ENCODE measurements around the gene DHRS12.

DHRS12 gene

GRCh38 chr13:51786425-51787265, 17.3 kb downstream of the DHRS12 start:
- Histone ChIP-seq H3K4me3 (ENCODE audit: low read depth, low read length) (no peak overlapping the region), H3K36me3 (ENCODE audit: control insufficient read depth, insufficient read depth, low read length) (no peaks in the 10 kb centered on the region), H3K9me3 (ENCODE audit: control insufficient read depth, insufficient read depth, low read length) (no peaks in the 10 kb centered on the region), H3K4me1 (ENCODE audit: control insufficient read depth, insufficient read depth, low read length) (no peaks in the 10 kb centered on the region), H3K27me3 (ENCODE audit: control insufficient read depth, insufficient read depth, low read length) (no peaks in the 10 kb centered on the region), H3K9ac (ENCODE audit: low read depth, low read length) (no peak overlapping the region)

GRCh38 chr13:51785712-51786424, 18.1 kb downstream of the DHRS12 start:
- no peaks in the 10 kb centered on the region for H3K4me1 ChIP-seq (ENCODE audit: control insufficient read depth, insufficient read depth, low read length)
- H3K9ac ChIP-seq (ENCODE audit: low read depth, low read length): no peak overlapping the region
- H3K27me3 ChIP-seq (ENCODE audit: control insufficient read depth, insufficient read depth, low read length): no peaks in the 10 kb centered on the region
- no peaks in the 10 kb centered on the region for H3K36me3 ChIP-seq (ENCODE audit: control insufficient read depth, insufficient read depth, low read length)
- H3K4me3 ChIP-seq (ENCODE audit: low read depth, low read length): no peak overlapping the region
- no peaks in the 10 kb centered on the region for H3K9me3 ChIP-seq (ENCODE audit: control insufficient read depth, insufficient read depth, low read length)

- Histone ChIP-seq H3K36me3 (ENCODE audit: control insufficient read depth, insufficient read depth, low read length) (no peaks in the 10 kb centered on the region), H3K4me1 (ENCODE audit: control insufficient read depth, insufficient read depth, low read length) (no peaks in the 10 kb centered on the region), H3K9ac (ENCODE audit: low read depth, low read length) (no peak overlapping the region), H3K9me3 (ENCODE audit: control insufficient read depth, insufficient read depth, low read length) (no peaks in the 10 kb centered on the region), H3K4me3 (ENCODE audit: low read depth, low read length) (no peak overlapping the region), H3K27me3 (ENCODE audit: control insufficient read depth, insufficient read depth, low read length) (no peaks in the 10 kb centered on the region)
Observed at GRCh38 chr13:51784097-51784496, 19.9 kb downstream of the DHRS12 start.

GRCh38 chr13:51783428-51784094, 20.4 kb downstream of the DHRS12 start:
- Histone ChIP-seq H3K36me3 (ENCODE audit: control insufficient read depth, insufficient read depth, low read length) (no peaks in the 10 kb centered on the region), H3K4me1 (ENCODE audit: control insufficient read depth, insufficient read depth, low read length) (no peaks in the 10 kb centered on the region), H3K4me3 (ENCODE audit: low read depth, low read length) (no peak overlapping the region), H3K9me3 (ENCODE audit: control insufficient read depth, insufficient read depth, low read length) (no peaks in the 10 kb centered on the region), H3K9ac (ENCODE audit: low read depth, low read length) (no peak overlapping the region), H3K27me3 (ENCODE audit: control insufficient read depth, insufficient read depth, low read length) (no peaks in the 10 kb centered on the region)

GRCh38 chr13:51782026-51782710, 21.8 kb downstream of the DHRS12 start:
- no peak overlapping the region for H3K9ac ChIP-seq (ENCODE audit: low read depth, low read length)
- H3K9me3 ChIP-seq (ENCODE audit: control insufficient read depth, insufficient read depth, low read length): no peaks in the 10 kb centered on the region
- no peak overlapping the region for H3K4me3 ChIP-seq (ENCODE audit: low read depth, low read length)
- no peaks in the 10 kb centered on the region for H3K27me3 ChIP-seq (ENCODE audit: control insufficient read depth, insufficient read depth, low read length)
- H3K36me3 ChIP-seq (ENCODE audit: control insufficient read depth, insufficient read depth, low read length): no peaks in the 10 kb centered on the region
- no peaks in the 10 kb centered on the region for H3K4me1 ChIP-seq (ENCODE audit: control insufficient read depth, insufficient read depth, low read length)

GRCh38 chr13:51781246-51782022, 22.5 kb downstream of the DHRS12 start:
- Histone ChIP-seq H3K9me3 (ENCODE audit: control insufficient read depth, insufficient read depth, low read length) (no peaks in the 10 kb centered on the region), H3K9ac (ENCODE audit: low read depth, low read length) (no peak overlapping the region), H3K27me3 (ENCODE audit: control insufficient read depth, insufficient read depth, low read length) (no peaks in the 10 kb centered on the region), H3K36me3 (ENCODE audit: control insufficient read depth, insufficient read depth, low read length) (no peaks in the 10 kb centered on the region), H3K4me3 (ENCODE audit: low read depth, low read length) (no peak overlapping the region), H3K4me1 (ENCODE audit: control insufficient read depth, insufficient read depth, low read length) (no peaks in the 10 kb centered on the region)

- no peaks in the 10 kb centered on the region for H3K36me3 ChIP-seq (ENCODE audit: control insufficient read depth, insufficient read depth, low read length)
- H3K4me1 ChIP-seq (ENCODE audit: control insufficient read depth, insufficient read depth, low read length): no peaks in the 10 kb centered on the region
- H3K4me3 ChIP-seq (ENCODE audit: low read depth, low read length): no peak overlapping the region
- no peaks in the 10 kb centered on the region for H3K9me3 ChIP-seq (ENCODE audit: control insufficient read depth, insufficient read depth, low read length)
- H3K9ac ChIP-seq (ENCODE audit: low read depth, low read length): no peak overlapping the region
- H3K27me3 ChIP-seq (ENCODE audit: control insufficient read depth, insufficient read depth, low read length): no peaks in the 10 kb centered on the region
Observed at GRCh38 chr13:51780099-51780498, 23.9 kb downstream of the DHRS12 start.

- Histone ChIP-seq H3K4me3 (ENCODE audit: low read depth, low read length) (no peak overlapping the region), H3K4me1 (ENCODE audit: control insufficient read depth, insufficient read depth, low read length) (no peaks in the 10 kb centered on the region), H3K27me3 (ENCODE audit: control insufficient read depth, insufficient read depth, low read length) (no peaks in the 10 kb centered on the region), H3K9ac (ENCODE audit: low read depth, low read length) (no peak overlapping the region), H3K9me3 (ENCODE audit: control insufficient read depth, insufficient read depth, low read length) (no peaks in the 10 kb centered on the region), H3K36me3 (ENCODE audit: control insufficient read depth, insufficient read depth, low read length) (no peaks in the 10 kb centered on the region)
Observed at GRCh38 chr13:51778392-51778791, 25.6 kb downstream of the DHRS12 start.

GRCh38 chr13:51777921-51778320, 26.0 kb downstream of the DHRS12 start:
- H3K36me3 ChIP-seq (ENCODE audit: control insufficient read depth, insufficient read depth, low read length): no peaks in the 10 kb centered on the region
- no peak overlapping the region for H3K4me3 ChIP-seq (ENCODE audit: low read depth, low read length)
- H3K4me1 ChIP-seq (ENCODE audit: control insufficient read depth, insufficient read depth, low read length): no peaks in the 10 kb centered on the region
- H3K9ac ChIP-seq (ENCODE audit: low read depth, low read length): no peak overlapping the region
- no peaks in the 10 kb centered on the region for H3K9me3 ChIP-seq (ENCODE audit: control insufficient read depth, insufficient read depth, low read length)
- no peaks in the 10 kb centered on the region for H3K27me3 ChIP-seq (ENCODE audit: control insufficient read depth, insufficient read depth, low read length)

- H3K9me3 ChIP-seq (ENCODE audit: control insufficient read depth, insufficient read depth, low read length): no peaks in the 10 kb centered on the region
- H3K27me3 ChIP-seq (ENCODE audit: control insufficient read depth, insufficient read depth, low read length): no peaks in the 10 kb centered on the region
- no peaks in the 10 kb centered on the region for H3K36me3 ChIP-seq (ENCODE audit: control insufficient read depth, insufficient read depth, low read length)
- H3K9ac ChIP-seq (ENCODE audit: low read depth, low read length): no peak overlapping the region
- peaks cover 2% of the 10 kb centered on the region for H3K4me1 ChIP-seq (ENCODE audit: control insufficient read depth, insufficient read depth, low read length)
- H3K4me3 ChIP-seq (ENCODE audit: low read depth, low read length): no peak overlapping the region
Observed at GRCh38 chr13:51776179-51776578, 27.8 kb downstream of the DHRS12 start.

- Histone ChIP-seq H3K9me3 (ENCODE audit: control insufficient read depth, insufficient read depth, low read length) (no peaks in the 10 kb centered on the region), H3K9ac (ENCODE audit: low read depth, low read length) (no peak overlapping the region), H3K36me3 (ENCODE audit: control insufficient read depth, insufficient read depth, low read length) (no peaks in the 10 kb centered on the region), H3K4me3 (ENCODE audit: low read depth, low read length) (no peak overlapping the region), H3K4me1 (ENCODE audit: control insufficient read depth, insufficient read depth, low read length) (peaks cover 4% of the 10 kb centered on the region), H3K27me3 (ENCODE audit: control insufficient read depth, insufficient read depth, low read length) (no peaks in the 10 kb centered on the region)
Observed at GRCh38 chr13:51773515-51773914, 30.4 kb downstream of the DHRS12 start.
